Measurements from ENCODE around the gene BCR.

BCR gene

GRCh38 chr22:23218053-23218866 lies 38.0 kb downstream of the BCR start:
- POLR2A ChIA-PET, result no interaction called here

GRCh38 chr22:23218867-23219251 lies 38.5 kb downstream of the BCR start:
- CTCF ChIA-PET, result interaction anchor here (0.6 kb wide), 1 partner anchor 24 kb away, joined by 3 read pairs; no protein-coding TSS in a partner anchor
- TF ChIP-seq CTCF (IDR thresholded peaks at IDR 0.05; ENCODE audit: control extremely low read depth, extremely low read depth, low read depth, missing control alignments), result no peak
- DNase-seq (ENCODE audit: extremely low spot score), result no peak
- POLR2A ChIA-PET, result no interaction called here

More at GRCh38 chr22:23218053-23218866, 38.0 kb downstream of the BCR start:
- DNase-seq (ENCODE audit: extremely low spot score), result no peak
- CTCF ChIA-PET, result interaction anchor here (0.6 kb wide), 1 partner anchor 25 kb away, joined by 3 read pairs; no protein-coding TSS in a partner anchor
- no peak for TF ChIP-seq CTCF (IDR thresholded peaks at IDR 0.05; ENCODE audit: control extremely low read depth, extremely low read depth, low read depth, missing control alignments)

GRCh38 chr22:23219317-23219716 lies 39.0 kb downstream of the BCR start:
- no peak for DNase-seq (ENCODE audit: extremely low spot score)
- CTCF ChIA-PET, result interaction anchor here (1.2 kb wide), 1 partner anchor 63 kb away, joined by 4 read pairs; no protein-coding TSS in a partner anchor
- no peak for TF ChIP-seq CTCF (IDR thresholded peaks at IDR 0.05; ENCODE audit: control extremely low read depth, extremely low read depth, low read depth, missing control alignments)
- POLR2A ChIA-PET, result no interaction called here

- ChIA-PET CTCF (interaction anchor here (1.1 to 1.2 kb wide), 2 partner anchors 13 to 62 kb away, joined by 3 to 4 read pairs; no protein-coding TSS in a partner anchor), POLR2A (no interaction called here)
- no peak for TF ChIP-seq CTCF (IDR thresholded peaks at IDR 0.05; ENCODE audit: control extremely low read depth, extremely low read depth, low read depth, missing control alignments)
- DNase-seq (ENCODE audit: extremely low spot score), result peak; percentile 70
These were observed 39.6 kb downstream of the BCR start for GRCh38 chr22:23219822-23220484.

- DNase-seq (ENCODE audit: extremely low spot score), result peak; percentile 72
These were observed 40.4 kb downstream of the BCR start for GRCh38 chr22:23220485-23221350.

More at GRCh38 chr22:23220485-23221350, 40.4 kb downstream of the BCR start:
- POLR2A ChIA-PET, result no interaction called here
- no peak for TF ChIP-seq CTCF (IDR thresholded peaks at IDR 0.05; ENCODE audit: control extremely low read depth, extremely low read depth, low read depth, missing control alignments)
- CTCF ChIA-PET, result interaction anchor here (1.1 to 1.2 kb wide), 2 partner anchors 12 to 61 kb away, joined by 3 to 4 read pairs; no protein-coding TSS in a partner anchor

Measured in GM10248 (cell line).